Measurements from ENCODE around the gene SNX32. TPM values are rescaled to one million over a fixed set of nuclear protein-coding genes. Genes with fewer than 3 reads are reported as not detected.

The SNX32 gene
- total RNA-seq, 1 experiment from 2014 or later, result not detected

DNA sequence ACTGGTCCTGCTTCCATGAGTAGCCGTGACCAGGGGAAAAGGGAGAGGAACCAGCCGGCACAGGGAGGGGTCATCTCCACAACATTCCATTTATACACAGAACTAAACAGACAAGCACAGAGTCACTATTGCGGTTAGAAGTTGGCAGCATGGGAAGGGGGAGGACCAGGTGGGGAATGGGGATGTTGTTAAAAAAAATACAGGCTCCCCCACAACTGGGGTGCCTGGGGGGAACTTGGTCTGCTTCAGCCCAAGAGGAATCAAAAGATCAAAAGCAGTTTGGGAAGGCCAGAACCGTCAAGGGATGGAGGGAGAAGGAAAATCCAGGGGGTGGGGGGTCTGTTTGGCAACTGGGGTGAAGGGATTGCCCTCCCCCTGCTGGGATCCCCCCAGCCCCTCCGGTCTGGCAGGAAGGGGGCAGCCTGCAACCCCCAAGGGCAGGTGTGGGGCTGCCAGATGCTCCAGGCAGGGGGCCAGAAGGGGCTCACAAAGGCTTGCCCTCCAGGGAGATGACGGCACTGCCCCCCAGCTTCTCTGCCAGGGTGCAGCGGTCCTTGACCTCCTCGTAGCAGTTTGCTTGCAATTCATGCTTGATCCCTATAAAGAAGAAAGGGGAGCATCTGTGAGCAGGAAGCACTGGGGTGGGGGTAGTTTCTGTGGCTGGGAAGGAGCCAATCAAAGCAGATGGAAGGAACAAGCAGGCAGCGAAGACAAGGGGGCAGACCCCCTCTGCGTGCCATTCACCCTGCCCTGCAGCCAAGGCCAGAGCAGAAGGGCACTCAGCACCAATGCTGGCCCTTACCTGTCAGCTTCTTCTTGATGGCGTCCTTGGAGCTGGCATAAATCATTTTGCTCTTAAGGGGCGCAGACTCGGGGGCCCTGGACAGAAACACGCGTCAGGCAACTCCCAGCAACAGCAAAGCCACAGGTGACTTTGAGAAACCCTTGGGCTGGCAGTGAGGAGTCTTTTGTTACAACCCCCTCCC, 21.4 kb downstream of the SNX32 start:
- POLR2A ChIA-PET, result interaction anchor here (0.7 kb wide), 1 partner anchor 116 kb away, joined by 4 read pairs; no protein-coding TSS in a partner anchor
- Histone ChIP-seq H3K4me3 (ENCODE audit: low read depth in 2 of 2, low read length in 2 of 2) (peak overlapping the region; percentile 94 to 99), H3K27me3 (ENCODE audit: control insufficient read depth, insufficient read depth, low read length) (no peaks in the 10 kb centered on the region), H3K9me3 (ENCODE audit: control insufficient read depth, insufficient read depth, low read depth, low read length) (no peaks in the 10 kb centered on the region), H3K27ac (ENCODE audit: low read length) (peak overlapping the region; percentile 93; the same call in 1 of the 2 replicates), H3K36me3 (ENCODE audit: control insufficient read depth, insufficient read depth, low read length) (peaks cover 29% of the 10 kb centered on the region), H3K4me1 (ENCODE audit: control insufficient read depth, insufficient read depth, low read length) (peaks cover 38% of the 10 kb centered on the region)
- BruUV-seq (replicated peaks), result TSS peak; percentile 95
- TF ChIP-seq, protein P1, sequence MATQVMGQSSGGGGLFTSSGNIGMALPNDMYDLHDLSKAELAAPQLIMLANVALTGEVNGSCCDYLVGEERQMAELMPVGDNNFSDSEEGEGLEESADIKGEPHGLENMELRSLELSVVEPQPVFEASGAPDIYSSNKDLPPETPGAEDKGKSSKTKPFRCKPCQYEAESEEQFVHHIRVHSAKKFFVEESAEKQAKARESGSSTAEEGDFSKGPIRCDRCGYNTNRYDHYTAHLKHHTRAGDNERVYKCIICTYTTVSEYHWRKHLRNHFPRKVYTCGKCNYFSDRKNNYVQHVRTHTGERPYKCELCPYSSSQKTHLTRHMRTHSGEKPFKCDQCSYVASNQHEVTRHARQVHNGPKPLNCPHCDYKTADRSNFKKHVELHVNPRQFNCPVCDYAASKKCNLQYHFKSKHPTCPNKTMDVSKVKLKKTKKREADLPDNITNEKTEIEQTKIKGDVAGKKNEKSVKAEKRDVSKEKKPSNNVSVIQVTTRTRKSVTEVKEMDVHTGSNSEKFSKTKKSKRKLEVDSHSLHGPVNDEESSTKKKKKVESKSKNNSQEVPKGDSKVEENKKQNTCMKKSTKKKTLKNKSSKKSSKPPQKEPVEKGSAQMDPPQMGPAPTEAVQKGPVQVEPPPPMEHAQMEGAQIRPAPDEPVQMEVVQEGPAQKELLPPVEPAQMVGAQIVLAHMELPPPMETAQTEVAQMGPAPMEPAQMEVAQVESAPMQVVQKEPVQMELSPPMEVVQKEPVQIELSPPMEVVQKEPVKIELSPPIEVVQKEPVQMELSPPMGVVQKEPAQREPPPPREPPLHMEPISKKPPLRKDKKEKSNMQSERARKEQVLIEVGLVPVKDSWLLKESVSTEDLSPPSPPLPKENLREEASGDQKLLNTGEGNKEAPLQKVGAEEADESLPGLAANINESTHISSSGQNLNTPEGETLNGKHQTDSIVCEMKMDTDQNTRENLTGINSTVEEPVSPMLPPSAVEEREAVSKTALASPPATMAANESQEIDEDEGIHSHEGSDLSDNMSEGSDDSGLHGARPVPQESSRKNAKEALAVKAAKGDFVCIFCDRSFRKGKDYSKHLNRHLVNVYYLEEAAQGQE (IDR thresholded peaks at IDR 0.05; ENCODE audit: insufficient read depth in 1 of 2, low read depth in 2 of 2, low read length in 1 of 2), result no peak
- TF ChIP-seq SIN3A (IDR thresholded peaks at IDR 0.05; ENCODE audit: borderline replicate concordance, insufficient read depth, low read depth, low read length), result no peak
- no peak for TF ChIP-seq POLR2AphosphoS5 (IDR thresholded peaks at IDR 0.05; ENCODE audit: low read depth, low read length)
- intact Hi-C loops (cut with micrococcal nuclease; ENCODE audit: unreplicated experiment), result loop anchor here (10.0 kb wide), 1 partner anchor 300 kb away; the partner anchor contains the start of gene LTBP3
- DNase-seq (ENCODE audit: low read depth, low spot score) (no peak), ATAC-seq (no peak)
- in situ Hi-C loops (cut with HindIII; ENCODE audit: low pct_unique_long_range_greater_than_20kb, low sequenced_read_pairs), result no loop called here
- CTCF ChIA-PET, result interaction anchor here (0.7 kb wide), 1 partner anchor 76 kb away, joined by 3 read pairs; no protein-coding TSS in a partner anchor

DNA sequence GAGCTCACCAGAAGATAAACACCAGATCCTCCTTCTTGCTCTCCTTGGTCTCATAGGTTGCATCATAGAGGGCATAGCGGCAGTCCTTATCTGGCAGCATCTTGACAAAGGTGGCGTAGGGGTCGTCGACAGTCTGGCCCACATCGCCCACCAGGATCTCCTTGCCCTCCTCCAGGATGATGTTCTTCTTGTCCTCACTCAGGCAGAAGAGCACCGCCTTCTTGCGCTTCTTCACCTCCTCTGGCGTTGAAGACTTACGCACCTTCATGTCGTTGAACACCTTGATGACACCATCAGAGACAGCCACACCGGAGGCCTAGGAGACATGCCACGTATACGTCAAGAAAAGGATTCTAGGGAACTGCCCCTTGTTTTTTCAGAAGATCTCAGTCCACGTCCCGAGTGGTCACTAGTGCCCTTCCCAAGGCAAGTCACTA, 22.2 kb downstream of the SNX32 start:
- Histone ChIP-seq H3K9me3 (ENCODE audit: control insufficient read depth, insufficient read depth, low read depth, low read length) (no peaks in the 10 kb centered on the region), H3K4me3 (ENCODE audit: low read depth in 2 of 2, low read length in 2 of 2) (peak overlapping the region; percentile 94 to 99), H3K27ac (ENCODE audit: low read length) (peak overlapping the region; percentile 93), H3K36me3 (ENCODE audit: control insufficient read depth, insufficient read depth, low read length) (peaks cover 29% of the 10 kb centered on the region), H3K27me3 (ENCODE audit: control insufficient read depth, insufficient read depth, low read length) (no peaks in the 10 kb centered on the region), H3K4me1 (ENCODE audit: control insufficient read depth, insufficient read depth, low read length) (peaks cover 38% of the 10 kb centered on the region)
- ATAC-seq (no peak), DNase-seq (ENCODE audit: low read depth, low spot score) (no peak)
- ChIA-PET CTCF (no interaction called here), POLR2A (no interaction called here)
- intact Hi-C loops (cut with micrococcal nuclease; ENCODE audit: unreplicated experiment) (loop anchor here (10.0 kb wide), 1 partner anchor 301 kb away; the partner anchor contains the start of gene LTBP3), in situ Hi-C loops (cut with HindIII; ENCODE audit: low pct_unique_long_range_greater_than_20kb, low sequenced_read_pairs) (no loop called here)
- no TSS peak for BruUV-seq (replicated peaks)
- TF ChIP-seq TCF7L2 (IDR thresholded peaks at IDR 0.05; ENCODE audit: low read depth, low read length) (no peak), POLR2AphosphoS5 (IDR thresholded peaks at IDR 0.05; ENCODE audit: low read depth, low read length) (peak; percentile 4; the same call in 1 of the 2 replicates)

DNA sequence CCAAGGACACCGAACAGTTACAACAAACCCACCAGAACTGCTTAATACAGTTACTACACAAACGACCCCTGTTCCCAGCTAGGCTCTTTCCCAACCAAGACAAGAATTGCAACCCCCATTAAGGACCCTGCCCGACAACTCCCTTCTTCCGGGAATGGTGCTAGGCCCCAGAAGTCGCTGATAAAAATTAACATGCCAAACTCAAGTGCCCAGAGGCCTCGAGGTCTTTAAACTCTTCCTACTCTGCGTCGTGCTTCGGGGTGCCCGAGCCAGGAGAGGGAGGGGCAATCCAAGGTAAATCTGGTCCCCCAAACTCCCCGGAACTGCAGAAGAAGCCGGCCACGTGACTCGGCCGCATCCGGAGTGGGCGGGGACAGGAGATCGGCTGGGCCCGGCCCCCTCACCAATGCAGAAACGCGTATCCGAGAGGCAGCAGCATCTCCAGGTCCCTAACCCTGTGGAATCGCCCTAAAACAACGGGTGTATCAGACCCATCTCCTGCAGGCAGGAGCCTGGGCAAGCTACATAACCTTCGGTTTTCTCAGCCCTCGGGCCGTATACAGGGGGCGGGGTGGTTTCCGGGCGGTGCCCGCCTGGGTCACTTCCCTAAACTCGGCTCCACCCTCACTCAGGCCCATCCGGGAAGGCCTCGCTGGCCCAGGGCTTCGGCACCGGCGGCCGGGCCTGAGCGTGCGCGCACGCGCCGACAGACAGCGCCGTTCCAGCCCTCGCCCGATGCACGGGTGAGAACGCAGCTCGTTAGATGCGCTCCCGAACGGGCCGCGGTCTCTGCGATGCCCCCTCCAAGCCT, 23.1 kb downstream of the SNX32 start:
- BruUV-seq (replicated peaks), result no TSS peak
- DNase-seq (ENCODE audit: low read depth, low spot score) (no peak), ATAC-seq (peak; percentile 35)
- ChIA-PET POLR2A (no interaction called here), CTCF (no interaction called here)
- peaks cover 31% of the 10 kb centered on the region for H3K36me3 ChIP-seq (ENCODE audit: control insufficient read depth, insufficient read depth, low read length)
- TF ChIP-seq SIN3A (IDR thresholded peaks at IDR 0.05; ENCODE audit: borderline replicate concordance, insufficient read depth, low read depth, low read length), result no peak
- peak; percentile 75 for TF ChIP-seq POLR2AphosphoS5 (IDR thresholded peaks at IDR 0.05; ENCODE audit: low read depth, low read length)
- TF ChIP-seq, protein P2, sequence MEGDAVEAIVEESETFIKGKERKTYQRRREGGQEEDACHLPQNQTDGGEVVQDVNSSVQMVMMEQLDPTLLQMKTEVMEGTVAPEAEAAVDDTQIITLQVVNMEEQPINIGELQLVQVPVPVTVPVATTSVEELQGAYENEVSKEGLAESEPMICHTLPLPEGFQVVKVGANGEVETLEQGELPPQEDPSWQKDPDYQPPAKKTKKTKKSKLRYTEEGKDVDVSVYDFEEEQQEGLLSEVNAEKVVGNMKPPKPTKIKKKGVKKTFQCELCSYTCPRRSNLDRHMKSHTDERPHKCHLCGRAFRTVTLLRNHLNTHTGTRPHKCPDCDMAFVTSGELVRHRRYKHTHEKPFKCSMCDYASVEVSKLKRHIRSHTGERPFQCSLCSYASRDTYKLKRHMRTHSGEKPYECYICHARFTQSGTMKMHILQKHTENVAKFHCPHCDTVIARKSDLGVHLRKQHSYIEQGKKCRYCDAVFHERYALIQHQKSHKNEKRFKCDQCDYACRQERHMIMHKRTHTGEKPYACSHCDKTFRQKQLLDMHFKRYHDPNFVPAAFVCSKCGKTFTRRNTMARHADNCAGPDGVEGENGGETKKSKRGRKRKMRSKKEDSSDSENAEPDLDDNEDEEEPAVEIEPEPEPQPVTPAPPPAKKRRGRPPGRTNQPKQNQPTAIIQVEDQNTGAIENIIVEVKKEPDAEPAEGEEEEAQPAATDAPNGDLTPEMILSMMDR (IDR thresholded peaks at IDR 0.05), result no peak
- in situ Hi-C loops (cut with HindIII; ENCODE audit: low pct_unique_long_range_greater_than_20kb, low sequenced_read_pairs) (no loop called here), intact Hi-C loops (cut with micrococcal nuclease; ENCODE audit: unreplicated experiment) (loop anchor here (10.0 kb wide), 1 partner anchor 302 kb away; the partner anchor contains the start of gene LTBP3)
- H3K27ac ChIP-seq (ENCODE audit: low read length), result peak overlapping the region; percentile 93
- H3K4me3 ChIP-seq (ENCODE audit: low read depth in 2 of 2, low read length in 2 of 2), result peak overlapping the region; percentile 94 to 99
- no peaks in the 10 kb centered on the region for H3K27me3 ChIP-seq (ENCODE audit: control insufficient read depth, insufficient read depth, low read length)
- no peaks in the 10 kb centered on the region for H3K9me3 ChIP-seq (ENCODE audit: control insufficient read depth, insufficient read depth, low read depth, low read length)
- peaks cover 45% of the 10 kb centered on the region for H3K4me1 ChIP-seq (ENCODE audit: control insufficient read depth, insufficient read depth, low read length)

Measured in Panc1 (cell line).